Prostate gland (tissue), 2 donors: ENCODE data around the gene MYO7B.

Source experiments
- POLR2A ChIP-seq: fragments of 450-650 bp; IDR thresholded peaks from one replicate; pipeline ENCODE4 v1.6.1; 2016; ENCODE audit warnings: antibody characterized with exemption, mild to moderate bottlenecking
- TF ChIP-seq, protein P1 (sequence below), 4 experiments: fragments of 200-600 bp in 2 of 4; fragments of 450-650 bp in 2 of 4; sonication (generic) in 2 of 4; IDR thresholded peaks; 1 replicate in 3 of 4; 2 replicates in 1 of 4; pipeline ENCODE4 v1.5.1; 2016 to 2019; ENCODE audit warnings: antibody characterized with exemption in 4 of 4, mild to moderate bottlenecking in 2 of 4, moderate library complexity in 2 of 4

DNA sequence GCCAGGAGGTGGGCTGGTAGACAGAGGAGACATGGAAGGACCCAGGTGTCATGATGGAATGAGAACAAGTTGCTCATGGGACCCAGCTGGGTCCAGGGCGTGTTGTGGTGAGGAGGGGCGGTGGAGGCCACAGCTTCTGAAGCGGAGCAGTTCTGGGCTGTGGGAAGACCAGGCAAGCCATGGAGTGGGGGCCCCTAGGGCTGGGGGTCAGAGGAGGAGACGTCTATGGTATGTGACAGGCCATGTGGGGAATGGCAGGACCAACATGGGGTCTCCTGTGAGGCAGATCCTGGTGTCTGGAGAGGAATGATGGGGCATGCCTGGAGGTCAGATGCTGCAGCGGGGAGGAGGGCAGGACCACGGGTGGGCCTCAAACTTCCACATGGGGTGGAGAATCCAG, 16.9 kb downstream of the MYO7B start:
- TF ChIP-seq, protein P1, sequence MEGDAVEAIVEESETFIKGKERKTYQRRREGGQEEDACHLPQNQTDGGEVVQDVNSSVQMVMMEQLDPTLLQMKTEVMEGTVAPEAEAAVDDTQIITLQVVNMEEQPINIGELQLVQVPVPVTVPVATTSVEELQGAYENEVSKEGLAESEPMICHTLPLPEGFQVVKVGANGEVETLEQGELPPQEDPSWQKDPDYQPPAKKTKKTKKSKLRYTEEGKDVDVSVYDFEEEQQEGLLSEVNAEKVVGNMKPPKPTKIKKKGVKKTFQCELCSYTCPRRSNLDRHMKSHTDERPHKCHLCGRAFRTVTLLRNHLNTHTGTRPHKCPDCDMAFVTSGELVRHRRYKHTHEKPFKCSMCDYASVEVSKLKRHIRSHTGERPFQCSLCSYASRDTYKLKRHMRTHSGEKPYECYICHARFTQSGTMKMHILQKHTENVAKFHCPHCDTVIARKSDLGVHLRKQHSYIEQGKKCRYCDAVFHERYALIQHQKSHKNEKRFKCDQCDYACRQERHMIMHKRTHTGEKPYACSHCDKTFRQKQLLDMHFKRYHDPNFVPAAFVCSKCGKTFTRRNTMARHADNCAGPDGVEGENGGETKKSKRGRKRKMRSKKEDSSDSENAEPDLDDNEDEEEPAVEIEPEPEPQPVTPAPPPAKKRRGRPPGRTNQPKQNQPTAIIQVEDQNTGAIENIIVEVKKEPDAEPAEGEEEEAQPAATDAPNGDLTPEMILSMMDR (IDR thresholded peaks at IDR 0.05): no peak
- TF ChIP-seq POLR2A: no peak
